GM18508 (cell line): ENCODE results near the gene ZBTB45.
"Not testable (repeated sequence)": the region's sequence is repeated elsewhere in the genome, so short reads cannot be mapped to it uniquely, and the experiment has no call there.

Source experiments
- ATAC-seq: cut with Tn5 transposase; IDR thresholded peaks from one replicate; pipeline ENCODE4 v1.9.1; 2021; ENCODE audit warnings: moderate number of reproducible peaks; ENCODE audit not compliant: insufficient read depth, unreplicated experiment

The ZBTB45 gene

GRCh38 chr19:58513213-58513693 is 6.4 kb downstream of the ZBTB45 start:
- no peak for ATAC-seq

GRCh38 chr19:58511353-58512208 is 8.0 kb downstream of the ZBTB45 start, which contains the start of gene SLC27A5:
Gene SLC27A5, minus strand, starts transcription at chr19:58511992. Its CDS starts 37 bp downstream, at chr19:58511955.
- no peak for ATAC-seq

GRCh38 chr19:58510084-58510862 is 9.3 kb downstream of the ZBTB45 start:
- ATAC-seq: no peak

- ATAC-seq: no peak
Measured at GRCh38 chr19:58509731-58510083, 9.9 kb downstream of the ZBTB45 start.

GRCh38 chr19:58507602-58508223 is 11.9 kb downstream of the ZBTB45 start:
- ATAC-seq: not testable (repeated sequence)

- no peak for ATAC-seq
Measured at GRCh38 chr19:58500242-58500641, 19.4 kb downstream of the ZBTB45 start.

GRCh38 chr19:58499021-58499927 is 20.3 kb downstream of the ZBTB45 start:
- peak; percentile 66 for ATAC-seq

GRCh38 chr19:58498316-58499020 is 21.1 kb downstream of the ZBTB45 start:
- no peak for ATAC-seq

- no peak for ATAC-seq
Measured at GRCh38 chr19:58497634-58498170, 21.9 kb downstream of the ZBTB45 start.

- no peak for ATAC-seq
Measured at GRCh38 chr19:58492265-58492664, 27.3 kb downstream of the ZBTB45 start.

GRCh38 chr19:58491393-58491792 is 28.2 kb downstream of the ZBTB45 start:
- ATAC-seq: no peak

GRCh38 chr19:58484349-58484748 is 35.3 kb downstream of the ZBTB45 start:
- ATAC-seq: not testable (repeated sequence)

GRCh38 chr19:58483776-58484175 is 35.8 kb downstream of the ZBTB45 start:
- no peak for ATAC-seq

- ATAC-seq: no peak
Measured at GRCh38 chr19:58482372-58482771, 37.2 kb downstream of the ZBTB45 start.

GRCh38 chr19:58480831-58481230 is 38.8 kb downstream of the ZBTB45 start:
- no peak for ATAC-seq

- no peak for ATAC-seq
Measured at GRCh38 chr19:58480481-58480830, 39.2 kb downstream of the ZBTB45 start.

- no peak for ATAC-seq
Measured at GRCh38 chr19:58479736-58480480, 39.7 kb downstream of the ZBTB45 start.

GRCh38 chr19:58479303-58479702 is 40.3 kb downstream of the ZBTB45 start:
- ATAC-seq: no peak
